GM12864 (cell line): Measurements from ENCODE around the gene TMEM164.

Source experiments
- DNase-seq: peaks from one replicate; pipeline ENCODE4 v3.0.0-alpha.2; 2011; ENCODE audit warnings: low read depth
- H3K4me3 ChIP-seq: 2 replicates; pipeline ENCODE4 v1.5.1; 2011; ENCODE audit warnings: mild to moderate bottlenecking, low read depth, low read length, control low read depth
- CTCF ChIP-seq: IDR thresholded peaks from 2 replicates; pipeline ENCODE4 v1.5.1; 2011; ENCODE audit warnings: low read depth, mild to moderate bottlenecking, moderate library complexity, low read length, control low read depth, inconsistent platforms; ENCODE audit errors: missing control alignments

TMEM164 gene

GRCh38 chrX:110180176-110180927, 177.4 kb downstream of the TMEM164 start:
- no peak for DNase-seq
- TF ChIP-seq CTCF, result no peak
- no peak overlapping the region for H3K4me3 ChIP-seq

GRCh38 chrX:110180928-110181310, 178.0 kb downstream of the TMEM164 start:
- H3K4me3 ChIP-seq, result no peak overlapping the region

GRCh38 chrX:110181459-110182137, 178.7 kb downstream of the TMEM164 start:
- H3K4me3 ChIP-seq, result no peak overlapping the region
- no peak for TF ChIP-seq CTCF
- DNase-seq, result no peak

More at GRCh38 chrX:110180928-110181310, 178.0 kb downstream of the TMEM164 start:
- DNase-seq, result no peak
- TF ChIP-seq CTCF, result no peak

- no peak for TF ChIP-seq CTCF
- no peak overlapping the region for H3K4me3 ChIP-seq
- no peak for DNase-seq
Measured at GRCh38 chrX:110182362-110182761, 179.4 kb downstream of the TMEM164 start.

GRCh38 chrX:110182865-110183264, 180.0 kb downstream of the TMEM164 start:
- no peak for DNase-seq
- no peak overlapping the region for H3K4me3 ChIP-seq
- TF ChIP-seq CTCF, result no peak

- DNase-seq, result no peak
- TF ChIP-seq CTCF, result no peak
Measured at GRCh38 chrX:110183314-110183713, 180.4 kb downstream of the TMEM164 start.

More at GRCh38 chrX:110183314-110183713, 180.4 kb downstream of the TMEM164 start:
- no peak overlapping the region for H3K4me3 ChIP-seq
